Measurements from ENCODE around the gene HYI. TPM values are rescaled to one million over a fixed set of nuclear protein-coding genes. Genes with fewer than 3 reads are reported as not detected.

HYI gene
- total and polyA plus RNA-seq, 7 donors, result 7.4 to 21.4 (median 12.2) TPM

DNA sequence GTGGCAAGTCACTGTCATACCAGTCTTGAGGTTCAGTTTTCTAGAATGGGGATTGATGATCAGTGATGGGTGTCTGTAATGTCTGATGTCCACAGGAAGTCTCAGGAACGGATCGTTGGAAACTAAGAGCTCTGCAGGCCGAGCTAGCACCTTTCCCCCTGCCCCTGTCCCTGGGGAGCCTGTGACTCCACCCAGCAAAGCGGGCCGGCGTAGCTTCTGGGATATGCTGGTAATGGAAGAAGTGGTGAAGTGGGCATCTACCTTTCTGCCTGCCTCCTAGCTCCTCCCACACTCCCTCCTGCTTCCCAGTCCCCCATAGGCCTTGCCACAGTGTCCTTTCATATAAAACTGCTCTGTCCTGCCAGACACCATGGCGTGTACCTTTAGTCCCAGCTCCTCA is 13.4 kb downstream of the HYI start:
- 87 to 91% (median 88%) methylated on average over 7 of the region's 7 CpGs for WGBS, 3 donors
- H3K36me3 ChIP-seq (ENCODE audit: insufficient read depth in 1 of 2, low read depth in 1 of 2), result peaks cover 10 to 90% of the 10 kb centered on the region in 2 donors
- ATAC-seq (no peak), DNase-seq (no peak)
- no peaks in the 10 kb centered on the region for H3K9me3 ChIP-seq
- H3K4me1 ChIP-seq, result no peaks in the 10 kb centered on the region
- no peak overlapping the region for H3K4me3 ChIP-seq
- H3K27me3 ChIP-seq (ENCODE audit: insufficient read depth in 3 of 3, low read length in 2 of 3), result no peaks in the 10 kb centered on the region
- H3K27ac ChIP-seq, result no peak overlapping the region
- no peak for TF ChIP-seq CTCF (IDR thresholded peaks at IDR 0.05)
- intact Hi-C loops (cut with DNase I), result no loop called here

- Histone ChIP-seq H3K36me3 (ENCODE audit: insufficient read depth in 1 of 2, low read depth in 1 of 2) (peaks cover 10 to 88% of the 10 kb centered on the region in 2 donors), H3K4me3 (no peak overlapping the region), H3K4me1 (no peaks in the 10 kb centered on the region), H3K27me3 (ENCODE audit: insufficient read depth in 3 of 3, low read length in 2 of 3) (no peaks in the 10 kb centered on the region), H3K27ac (no peak overlapping the region), H3K9me3 (no peaks in the 10 kb centered on the region)
- WGBS, 3 donors, result 91 to 93% (median 92%) methylated on average over 7 of the region's 7 CpGs
- TF ChIP-seq CTCF (IDR thresholded peaks at IDR 0.05), result no peak
- intact Hi-C loops (cut with DNase I), result no loop called here
- DNase-seq (no peak), ATAC-seq (no peak)
Measured at GRCh38 chr1:43439781-43440180, 13.9 kb downstream of the HYI start.

GRCh38 chr1:43438953-43439581 is 14.7 kb downstream of the HYI start:
- H3K36me3 ChIP-seq (ENCODE audit: insufficient read depth in 1 of 2, low read depth in 1 of 2), result peaks cover 10 to 88% of the 10 kb centered on the region in 2 donors
- H3K4me3 ChIP-seq, result no peak overlapping the region
- intact Hi-C loops (cut with DNase I), result no loop called here
- no peak overlapping the region for H3K27ac ChIP-seq
- H3K9me3 ChIP-seq, result no peaks in the 10 kb centered on the region
- no peak for TF ChIP-seq CTCF (IDR thresholded peaks at IDR 0.05)
- no peaks in the 10 kb centered on the region for H3K27me3 ChIP-seq (ENCODE audit: insufficient read depth in 3 of 3, low read length in 2 of 3)
- 89 to 92% (median 90%) methylated on average over 10 of the region's 10 CpGs for WGBS, 3 donors
- ATAC-seq, result no peak
- no peak for DNase-seq
- no peaks in the 10 kb centered on the region for H3K4me1 ChIP-seq

DNA sequence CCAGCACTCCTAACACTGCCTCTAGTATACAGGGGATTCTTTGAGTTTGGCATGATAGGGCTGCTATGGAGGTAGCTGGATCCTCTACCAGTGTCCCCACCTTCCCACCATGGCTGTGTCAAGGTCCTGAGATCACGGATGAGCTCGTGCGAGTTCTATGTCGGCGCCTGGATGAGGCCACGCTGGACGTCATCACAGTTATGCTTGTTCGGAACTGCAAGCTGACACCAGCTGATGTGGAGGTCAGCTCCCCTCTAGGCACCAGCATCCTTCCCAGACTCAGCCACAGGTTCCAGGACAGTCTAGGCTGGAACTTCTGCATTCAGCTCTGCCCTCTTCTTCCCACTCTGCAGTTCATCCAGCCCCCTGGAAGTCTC is 15.2 kb downstream of the HYI start:
- Histone ChIP-seq H3K4me1 (no peaks in the 10 kb centered on the region), H3K36me3 (ENCODE audit: insufficient read depth in 1 of 2, low read depth in 1 of 2) (peaks cover 10 to 88% of the 10 kb centered on the region in 2 donors), H3K27ac (no peak overlapping the region), H3K27me3 (ENCODE audit: insufficient read depth in 3 of 3, low read length in 2 of 3) (no peaks in the 10 kb centered on the region), H3K4me3 (no peak overlapping the region), H3K9me3 (no peaks in the 10 kb centered on the region)
- no peak for TF ChIP-seq CTCF (IDR thresholded peaks at IDR 0.05)
- no peak for DNase-seq
- no peak for ATAC-seq
- intact Hi-C loops (cut with DNase I), result no loop called here
- 92 to 98% (median 94%) methylated on average over 8 of the region's 8 CpGs for WGBS, 3 donors

DNA sequence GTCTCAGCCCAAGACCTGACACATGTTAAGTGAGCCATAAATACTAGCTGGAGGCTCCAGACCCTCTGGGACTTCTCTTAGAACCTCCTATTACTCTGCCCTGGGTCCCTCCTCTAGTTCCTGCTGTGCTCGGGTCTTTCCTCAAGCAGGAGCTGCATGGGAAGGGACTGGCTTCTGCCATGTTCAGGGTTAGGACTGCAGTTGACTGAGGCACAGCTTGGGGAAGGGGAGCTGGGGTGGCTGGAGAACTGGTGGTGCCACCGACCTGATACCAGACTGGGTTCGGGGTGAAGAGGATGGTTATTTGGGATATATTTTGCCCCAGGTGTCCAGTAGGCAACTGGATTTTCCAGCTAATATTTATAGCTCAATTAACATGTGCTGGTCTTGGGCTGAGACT is 15.7 kb downstream of the HYI start:
- Histone ChIP-seq H3K4me3 (no peak overlapping the region), H3K4me1 (no peaks in the 10 kb centered on the region), H3K27ac (no peak overlapping the region), H3K36me3 (ENCODE audit: insufficient read depth in 1 of 2, low read depth in 1 of 2) (peaks cover 10 to 88% of the 10 kb centered on the region in 2 donors), H3K9me3 (no peaks in the 10 kb centered on the region), H3K27me3 (ENCODE audit: insufficient read depth in 3 of 3, low read length in 2 of 3) (no peaks in the 10 kb centered on the region)
- 79 to 92% (median 88%) methylated on average over 3 of the region's 3 CpGs for WGBS, 3 donors
- intact Hi-C loops (cut with DNase I), result no loop called here
- TF ChIP-seq CTCF (IDR thresholded peaks at IDR 0.05), result no peak
- DNase-seq (no peak), ATAC-seq (no peak)
